ENCODE results near the gene EBP.

Gene EBP

GRCh38 chrX:48474581-48474980, 47.0 kb upstream of the EBP start:
- DNase-seq (ENCODE audit: low read depth): no peak
- no peak for TF ChIP-seq CTCF (IDR thresholded peaks at IDR 0.05; ENCODE audit: low read depth, low read length)
- TF ChIP-seq POLR2A (IDR thresholded peaks at IDR 0.05; ENCODE audit: extremely low read depth, insufficient read length): no peak
- no peak for TF ChIP-seq MYC (IDR thresholded peaks at IDR 0.05; ENCODE audit: low read depth, low read length)
- TF ChIP-seq MAX (IDR thresholded peaks at IDR 0.05; ENCODE audit: low read depth, low read length): no peak
- peak overlapping the region; percentile 92 for H3K4me3 ChIP-seq (ENCODE audit: low read depth, low read length)

GRCh38 chrX:48475296-48475695, 46.3 kb upstream of the EBP start:
- peak; percentile 50 for DNase-seq (ENCODE audit: low read depth)
- peak overlapping the region; percentile 92 for H3K4me3 ChIP-seq (ENCODE audit: low read depth, low read length)
- no peak for TF ChIP-seq CTCF (IDR thresholded peaks at IDR 0.05; ENCODE audit: low read depth, low read length)
- TF ChIP-seq POLR2A (IDR thresholded peaks at IDR 0.05; ENCODE audit: extremely low read depth, insufficient read length): no peak
- no peak for TF ChIP-seq MYC (IDR thresholded peaks at IDR 0.05; ENCODE audit: low read depth, low read length)
- no peak for TF ChIP-seq MAX (IDR thresholded peaks at IDR 0.05; ENCODE audit: low read depth, low read length)

- TF ChIP-seq POLR2A (IDR thresholded peaks at IDR 0.05; ENCODE audit: extremely low read depth, insufficient read length) (peak; percentile 53), MAX (IDR thresholded peaks at IDR 0.05; ENCODE audit: low read depth, low read length) (peak; percentile 76), MYC (IDR thresholded peaks at IDR 0.05; ENCODE audit: low read depth, low read length) (peak; percentile 71), CTCF (IDR thresholded peaks at IDR 0.05; ENCODE audit: low read depth, low read length) (no peak)
- DNase-seq (ENCODE audit: low read depth): peak; percentile 92
- peak within 1 kb of the TSS; percentile 92 for H3K4me3 ChIP-seq (ENCODE audit: low read depth, low read length)
Observed at GRCh38 chrX:48475774-48476577, 45.6 kb upstream of the EBP start, which contains the start of gene FTSJ1. FTSJ1 (plus strand) TSS chrX:48476199; CDS start chrX:48478048, 1,849 bp downstream.

GRCh38 chrX:48476919-48477318, 44.7 kb upstream of the EBP start:
- peak overlapping the region; percentile 92 for H3K4me3 ChIP-seq (ENCODE audit: low read depth, low read length)
- TF ChIP-seq CTCF (IDR thresholded peaks at IDR 0.05; ENCODE audit: low read depth, low read length): no peak
- TF ChIP-seq MAX (IDR thresholded peaks at IDR 0.05; ENCODE audit: low read depth, low read length): no peak
- no peak for DNase-seq (ENCODE audit: low read depth)

GRCh38 chrX:48477960-48478755, 43.5 kb upstream of the EBP start:
- TF ChIP-seq POLR2A (IDR thresholded peaks at IDR 0.05; ENCODE audit: extremely low read depth, insufficient read length) (no peak), CTCF (IDR thresholded peaks at IDR 0.05; ENCODE audit: low read depth, low read length) (no peak), MYC (IDR thresholded peaks at IDR 0.05; ENCODE audit: low read depth, low read length) (no peak), MAX (IDR thresholded peaks at IDR 0.05; ENCODE audit: low read depth, low read length) (no peak)
- no peak overlapping the region for H3K4me3 ChIP-seq (ENCODE audit: low read depth, low read length)
- no peak for DNase-seq (ENCODE audit: low read depth)

Measured in NB4 (cell line).